A549 (cell line): ENCODE results near the gene BCAP31. TPM values are rescaled to one million over a fixed set of nuclear protein-coding genes. Genes with fewer than 3 reads are reported as not detected.
A peak's percentile ranks its signal among the peaks of the same experiment; 100 is the strongest.

ENCODE experiments used
- ATAC-seq, 2 experiments: fragments of 200-7000 bp in 1 of 2; fragments of >200 bp in 1 of 2; cut with Nextera tagmentation in 1 of 2; cut with Tn5 transposase in 1 of 2; 3 replicates each; pipeline versions ENCODE4 v1.8.0 to v1.9.1; 2018 to 2020; ENCODE audit warnings: mild to moderate bottlenecking in 1 of 2, moderate library complexity in 1 of 2
- CTCF ChIA-PET: fragments of 300-600 bp; sonication (Branson Sonifier 250); formaldehyde crosslinking; extraction: SDS; loops from one replicate; lab custom pipeline; 2021; ENCODE audit warnings: antibody characterized with exemption, inconsistent platforms; lab: Yijun Ruan, JAX
- POLR2A ChIA-PET: fragments of 350-600 bp; formaldehyde crosslinking; extraction: SDS; loops from one replicate; lab custom pipeline; 2021; ENCODE audit warnings: antibody characterized with exemption, inconsistent platforms; lab: Yijun Ruan, JAX
- DNase-seq, 2 experiments: peaks; one replicate each; pipeline versions ENCODE4 v3.0.0 to v3.0.0-alpha.2; 2011 to 2016; ENCODE audit warnings: low read depth in 1 of 2, low spot score in 1 of 2
- FAIRE-seq: peaks from 2 replicates; lab custom pipeline; 2011; peaks lifted over from hg19 to GRCh38; lab: Jason Lieb, UNC
- H3K27ac ChIP-seq, 2 experiments: fragments of >200 bp; sonication (Bioruptor Twin); formaldehyde crosslinking; 3 replicates each; pipeline ENCODE4 v1.5.1; 2016 to 2017
- H3K4me1 ChIP-seq: fragments of >200 bp; sonication (Bioruptor Twin); formaldehyde crosslinking; 3 replicates; pipeline ENCODE4 v1.6.1; 2016
- H3K4me2 ChIP-seq: fragments of >200 bp; sonication (Bioruptor Twin); formaldehyde crosslinking; 3 replicates; pipeline ENCODE4 v1.6.1; 2016
- H3K4me3 ChIP-seq: fragments of >200 bp; sonication (Bioruptor Twin); formaldehyde crosslinking; 3 replicates; pipeline ENCODE4 v1.5.1; 2016
- H3K9me3 ChIP-seq: fragments of >200 bp; sonication (Bioruptor Twin); formaldehyde crosslinking; 3 replicates; pipeline ENCODE4 v1.6.1; 2016
- BCL3 ChIP-seq: fragments of >200 bp; sonication (Bioruptor Twin); formaldehyde crosslinking; IDR thresholded peaks from 3 replicates; pipeline ENCODE4 v1.6.1; 2016
- CBX2 ChIP-seq: fragments of 200-600 bp; sonication (generic); IDR thresholded peaks from 2 replicates; pipeline ENCODE4 v1.6.1; 2016; ENCODE audit warnings: low read depth, mild to moderate bottlenecking, borderline replicate concordance
- CHD2 ChIP-seq: fragments of 150-350 bp; IDR thresholded peaks from 2 replicates; pipeline ENCODE4 v1.6.1; 2014; ENCODE audit warnings: low read length; ENCODE audit not compliant: partially characterized antibody
- CHD4 ChIP-seq: fragments of 200-600 bp; sonication (generic); IDR thresholded peaks from 2 replicates; pipeline ENCODE4 v1.6.1; 2016; ENCODE audit warnings: antibody characterized with exemption, mild to moderate bottlenecking, borderline replicate concordance
- E2F6 ChIP-seq: IDR thresholded peaks from 2 replicates; pipeline ENCODE4 v1.6.1; 2012; ENCODE audit warnings: low read depth, borderline replicate concordance
- EHMT2 ChIP-seq: fragments of 200-600 bp; sonication (generic); IDR thresholded peaks from 2 replicates; pipeline ENCODE4 v1.6.1; 2016; ENCODE audit warnings: antibody characterized with exemption, low read depth, mild to moderate bottlenecking, moderate library complexity
- ELK1 ChIP-seq: fragments of 150-350 bp; IDR thresholded peaks from 2 replicates; pipeline ENCODE4 v1.6.1; 2014; ENCODE audit warnings: low read depth, mild to moderate bottlenecking, low read length
- FOSB ChIP-seq: fragments of 250-450 bp; sonication (Bioruptor Pico); IDR thresholded peaks from 2 replicates; pipeline ENCODE4 v1.5.0; 2020; ENCODE audit warnings: mild to moderate bottlenecking, moderate library complexity
- GATA3 ChIP-seq: IDR thresholded peaks from 2 replicates; pipeline ENCODE4 v1.6.1; 2012; ENCODE audit warnings: borderline replicate concordance
- HES2 ChIP-seq: fragments of >200 bp; sonication (Bioruptor Twin); formaldehyde crosslinking; IDR thresholded peaks from 2 replicates; pipeline ENCODE4 v1.6.1; 2016
- HOXA7 ChIP-seq: fragments of 250-450 bp; sonication (Bioruptor Pico); IDR thresholded peaks from 2 replicates; pipeline ENCODE4 v1.5.0; 2020; ENCODE audit warnings: mild to moderate bottlenecking, moderate library complexity
- HOXB13 ChIP-seq: fragments of 250-450 bp; sonication (Bioruptor Pico); IDR thresholded peaks from 2 replicates; pipeline ENCODE4 v1.5.0; 2020; ENCODE audit warnings: low read depth, mild to moderate bottlenecking, moderate library complexity
- JUN ChIP-seq, 2 experiments: fragments of >200 bp; sonication (Bioruptor Twin); formaldehyde crosslinking; IDR thresholded peaks; 2 replicates in 1 of 2; 3 replicates in 1 of 2; pipeline ENCODE4 v1.6.1; 2016 to 2017
- KDM5A ChIP-seq: fragments of 200-600 bp; sonication (generic); IDR thresholded peaks from 2 replicates; pipeline ENCODE4 v1.6.1; 2016; ENCODE audit warnings: antibody characterized with exemption, mild to moderate bottlenecking
- MAFK ChIP-seq: fragments of 450-650 bp; IDR thresholded peaks from 2 replicates; pipeline ENCODE4 v1.6.1; 2014; ENCODE audit not compliant: partially characterized antibody
- NPAS2 ChIP-seq: fragments of 250-450 bp; sonication (Bioruptor Pico); IDR thresholded peaks from 2 replicates; pipeline ENCODE4 v1.8.0; 2022; ENCODE audit warnings: mild to moderate bottlenecking, moderate library complexity, borderline replicate concordance
- POLR2A ChIP-seq: IDR thresholded peaks from 2 replicates; pipeline ENCODE4 v1.6.1; 2012; ENCODE audit warnings: mild to moderate bottlenecking, low read length
- RCOR1 ChIP-seq: fragments of 150-350 bp; IDR thresholded peaks from 2 replicates; pipeline ENCODE4 v1.6.1; 2014; ENCODE audit warnings: antibody characterized with exemption, low read length, low read depth
- SMC3 ChIP-seq: fragments of >200 bp; sonication (Bioruptor Twin); formaldehyde crosslinking; IDR thresholded peaks from 3 replicates; pipeline ENCODE4 v1.6.1; 2018; ENCODE audit warnings: inconsistent platforms
- SREBF2 ChIP-seq: fragments of 450-650 bp; IDR thresholded peaks from 2 replicates; pipeline ENCODE4 v1.6.1; 2014; ENCODE audit warnings: mild to moderate bottlenecking, moderate library complexity
- TFCP2L1 ChIP-seq: fragments of 250-450 bp; sonication (Bioruptor Pico); IDR thresholded peaks from 2 replicates; pipeline ENCODE4 v1.5.0; 2021; ENCODE audit warnings: mild to moderate bottlenecking
- TP53 ChIP-seq: fragments of 250-450 bp; sonication (Bioruptor Pico); IDR thresholded peaks from 2 replicates; pipeline ENCODE4 v1.5.0; 2021; ENCODE audit warnings: mild to moderate bottlenecking, moderate library complexity
- ZC3H11A ChIP-seq: fragments of 450-650 bp; IDR thresholded peaks from 2 replicates; pipeline ENCODE4 v1.6.1; 2014; ENCODE audit warnings: antibody characterized with exemption, mild to moderate bottlenecking
- ZFP36 ChIP-seq: fragments of 450-650 bp; IDR thresholded peaks from 2 replicates; pipeline ENCODE4 v1.6.1; 2014; ENCODE audit warnings: borderline replicate concordance; ENCODE audit not compliant: partially characterized antibody
- ZNF302 ChIP-seq: fragments of 250-450 bp; sonication (Bioruptor Pico); IDR thresholded peaks from 2 replicates; pipeline ENCODE4 v1.9.0; 2021; ENCODE audit warnings: inconsistent platforms, mild to moderate bottlenecking, moderate library complexity
- WGBS: methylation state at CpG from one replicate; pipeline ENCODE4 v1.1.6; 2017; ENCODE audit errors: missing lambda C conversion rate; 5-methylcytosine and 5-hydroxymethylcytosine counted together
- polyA plus RNA-seq, 4 experiments: library from polyadenylated mRNA; depleted of rRNA in 3 of 4; stranded (reverse); fragments of >200 nt; fragmentation: RNase III in 1 of 4; extraction: RNeasy Plus Mini Kit Qiagen cat#74134 plus additional on column Dnase treatment in 1 of 4; gene quantifications; 2 replicates in 3 of 4; 3 replicates in 1 of 4; pipeline ENCODE4 v1.2.3, GENCODE V29; 2011 to 2017
- TF ChIP-seq, protein P1 (sequence below): fragments of 200-600 bp; sonication (generic); IDR thresholded peaks from 2 replicates; pipeline ENCODE4 v1.6.1; 2016; ENCODE audit warnings: antibody characterized with exemption, mild to moderate bottlenecking, moderate library complexity
- TF ChIP-seq, protein P2 (sequence below): fragments of 250-450 bp; sonication (Bioruptor Pico); IDR thresholded peaks from 2 replicates; pipeline ENCODE4 v1.5.0; 2020; ENCODE audit warnings: low read depth, mild to moderate bottlenecking, moderate library complexity

Gene BCAP31
- polyA plus RNA-seq, 2 of the 4 experiments (the other 2 are of a cell fraction), result 217 to 349 TPM

GRCh38 chrX:153689654-153690465, 34.3 kb downstream of the BCAP31 start:
- Histone ChIP-seq H3K9me3 (no peaks in the 10 kb centered on the region), H3K4me2 (no peak overlapping the region), H3K27ac (no peak overlapping the region), H3K4me3 (no peak overlapping the region), H3K4me1 (peaks cover 13% of the 10 kb centered on the region)
- no peak for TF ChIP-seq FOSB (CRISPR knock-in tag)
- no peak for TF ChIP-seq KDM5A
- no peak for TF ChIP-seq CHD2
- TF ChIP-seq GATA3, result no peak
- no peak for TF ChIP-seq POLR2A
- TF ChIP-seq, protein P1, sequence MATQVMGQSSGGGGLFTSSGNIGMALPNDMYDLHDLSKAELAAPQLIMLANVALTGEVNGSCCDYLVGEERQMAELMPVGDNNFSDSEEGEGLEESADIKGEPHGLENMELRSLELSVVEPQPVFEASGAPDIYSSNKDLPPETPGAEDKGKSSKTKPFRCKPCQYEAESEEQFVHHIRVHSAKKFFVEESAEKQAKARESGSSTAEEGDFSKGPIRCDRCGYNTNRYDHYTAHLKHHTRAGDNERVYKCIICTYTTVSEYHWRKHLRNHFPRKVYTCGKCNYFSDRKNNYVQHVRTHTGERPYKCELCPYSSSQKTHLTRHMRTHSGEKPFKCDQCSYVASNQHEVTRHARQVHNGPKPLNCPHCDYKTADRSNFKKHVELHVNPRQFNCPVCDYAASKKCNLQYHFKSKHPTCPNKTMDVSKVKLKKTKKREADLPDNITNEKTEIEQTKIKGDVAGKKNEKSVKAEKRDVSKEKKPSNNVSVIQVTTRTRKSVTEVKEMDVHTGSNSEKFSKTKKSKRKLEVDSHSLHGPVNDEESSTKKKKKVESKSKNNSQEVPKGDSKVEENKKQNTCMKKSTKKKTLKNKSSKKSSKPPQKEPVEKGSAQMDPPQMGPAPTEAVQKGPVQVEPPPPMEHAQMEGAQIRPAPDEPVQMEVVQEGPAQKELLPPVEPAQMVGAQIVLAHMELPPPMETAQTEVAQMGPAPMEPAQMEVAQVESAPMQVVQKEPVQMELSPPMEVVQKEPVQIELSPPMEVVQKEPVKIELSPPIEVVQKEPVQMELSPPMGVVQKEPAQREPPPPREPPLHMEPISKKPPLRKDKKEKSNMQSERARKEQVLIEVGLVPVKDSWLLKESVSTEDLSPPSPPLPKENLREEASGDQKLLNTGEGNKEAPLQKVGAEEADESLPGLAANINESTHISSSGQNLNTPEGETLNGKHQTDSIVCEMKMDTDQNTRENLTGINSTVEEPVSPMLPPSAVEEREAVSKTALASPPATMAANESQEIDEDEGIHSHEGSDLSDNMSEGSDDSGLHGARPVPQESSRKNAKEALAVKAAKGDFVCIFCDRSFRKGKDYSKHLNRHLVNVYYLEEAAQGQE, result no peak
- TF ChIP-seq ZC3H11A, result no peak
- TF ChIP-seq TFCP2L1 (CRISPR knock-in tag), result no peak
- TF ChIP-seq CBX2, result no peak
- TF ChIP-seq NPAS2 (CRISPR knock-in tag), result no peak
- no peak for TF ChIP-seq SREBF2
- no peak for TF ChIP-seq BCL3
- no peak for TF ChIP-seq ELK1
- TF ChIP-seq, protein P2, sequence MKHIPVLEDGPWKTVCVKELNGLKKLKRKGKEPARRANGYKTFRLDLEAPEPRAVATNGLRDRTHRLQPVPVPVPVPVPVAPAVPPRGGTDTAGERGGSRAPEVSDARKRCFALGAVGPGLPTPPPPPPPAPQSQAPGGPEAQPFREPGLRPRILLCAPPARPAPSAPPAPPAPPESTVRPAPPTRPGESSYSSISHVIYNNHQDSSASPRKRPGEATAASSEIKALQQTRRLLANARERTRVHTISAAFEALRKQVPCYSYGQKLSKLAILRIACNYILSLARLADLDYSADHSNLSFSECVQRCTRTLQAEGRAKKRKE (CRISPR knock-in tag), result no peak
- no peak for DNase-seq
- WGBS, result 77% methylated on average over 8 of the region's 19 CpGs
- POLR2A ChIA-PET, result no interaction called here
- no peak for FAIRE-seq
- CTCF ChIA-PET, result no interaction called here
- peak in 1 of 2 experiments; percentile 47; a peak in 3 of 6 replicates for ATAC-seq

DNA sequence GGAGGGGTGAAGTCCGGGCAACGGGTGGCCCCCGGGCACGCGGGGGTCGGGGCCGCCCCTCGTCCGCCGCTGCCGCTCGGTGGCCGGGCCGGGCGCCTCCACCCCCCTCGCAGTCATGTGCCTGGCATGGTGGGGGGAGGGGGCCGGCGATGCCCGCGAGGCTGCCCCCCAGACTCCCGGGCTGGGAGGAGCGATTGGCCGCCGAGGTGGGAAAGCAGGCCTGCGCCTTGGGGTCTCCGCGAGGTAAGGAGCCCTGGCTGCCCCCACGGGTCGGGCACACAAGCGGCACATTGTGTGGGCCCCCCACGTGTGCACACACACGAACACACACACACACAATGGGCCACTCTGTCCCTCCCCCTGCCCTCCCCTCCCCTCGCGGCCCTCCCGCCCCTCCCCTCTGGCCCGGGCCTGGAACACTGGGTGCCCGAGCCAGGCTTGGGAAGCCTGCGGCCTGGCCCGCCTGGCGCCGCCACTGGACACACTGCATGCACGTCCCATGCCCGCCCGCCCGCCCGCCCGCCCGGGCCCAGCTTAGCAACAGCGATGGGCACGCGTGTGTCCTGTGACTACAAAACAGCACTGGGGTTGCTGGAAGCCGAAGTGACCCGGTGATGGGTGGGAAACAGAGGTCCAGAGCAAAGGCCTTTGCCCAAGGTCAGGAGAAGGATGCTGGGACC, 35.1 kb downstream of the BCAP31 start:
- Histone ChIP-seq H3K4me1 (peaks cover 13% of the 10 kb centered on the region), H3K9me3 (no peaks in the 10 kb centered on the region), H3K4me2 (peak overlapping the region; percentile 94), H3K4me3 (peak overlapping the region; percentile 40), H3K27ac (peak overlapping the region in 1 of 2 experiments; percentile 91; a peak in 4 of 6 replicates)
- POLR2A ChIA-PET, result no interaction called here
- FAIRE-seq (no peak), ATAC-seq (no peak), DNase-seq (no peak)
- 69% methylated on average over 7 of the region's 53 CpGs for WGBS
- CTCF ChIA-PET, result no interaction called here
- TF ChIP-seq SMC3 (no peak), ELK1 (no peak), E2F6 (no peak), ZFP36 (no peak), JUN (IDR thresholded peaks at IDR 0.05) (no peak), HOXB13 (no peak), HES2 (no peak), CHD4 (no peak), MAFK (no peak), ZNF302 (no peak), EHMT2 (no peak), TP53 (CRISPR knock-in tag) (no peak), HOXA7 (CRISPR knock-in tag) (no peak), RCOR1 (no peak), SREBF2 (no peak)
